HTERT RPE-1 (cell line): ENCODE data around the gene DMBX1.

Experiments used
- in situ Hi-C: fragments of 300-500 bp; cut with MboI; formaldehyde crosslinking; loops from 4 replicates; pipeline ENCODE4 v1.14.3; 2020; ENCODE audit warnings: low sequenced_read_pairs

Gene DMBX1

GRCh38 chr1:46458846-46459245 lies 30.8 kb upstream of the DMBX1 start:
- in situ Hi-C loops = no loop called here

- in situ Hi-C loops = no loop called here
These were observed 30.3 kb upstream of the DMBX1 start for GRCh38 chr1:46459315-46459714.

GRCh38 chr1:46461017-46461808 lies 28.4 kb upstream of the DMBX1 start:
- in situ Hi-C loops = no loop called here

GRCh38 chr1:46461809-46462448 lies 27.7 kb upstream of the DMBX1 start:
- in situ Hi-C loops = no loop called here

- in situ Hi-C loops = no loop called here
These were observed 25.6 kb upstream of the DMBX1 start for GRCh38 chr1:46464013-46464548.

- in situ Hi-C loops = no loop called here
These were observed 24.7 kb upstream of the DMBX1 start for GRCh38 chr1:46464915-46465314.

GRCh38 chr1:46465981-46466476 lies 23.6 kb upstream of the DMBX1 start:
- in situ Hi-C loops = no loop called here

- in situ Hi-C loops = no loop called here
These were observed 23.0 kb upstream of the DMBX1 start for GRCh38 chr1:46466477-46467182.

- in situ Hi-C loops = no loop called here
These were observed 22.5 kb upstream of the DMBX1 start for GRCh38 chr1:46467183-46467504.

- in situ Hi-C loops = no loop called here
These were observed 19.8 kb upstream of the DMBX1 start for GRCh38 chr1:46469881-46470280.

- in situ Hi-C loops = no loop called here
These were observed 17.7 kb upstream of the DMBX1 start for GRCh38 chr1:46471848-46472492.

GRCh38 chr1:46472498-46473181 lies 17.0 kb upstream of the DMBX1 start:
- in situ Hi-C loops = no loop called here

GRCh38 chr1:46473991-46474390 lies 15.6 kb upstream of the DMBX1 start:
- in situ Hi-C loops = no loop called here

GRCh38 chr1:46474570-46474969 lies 15.1 kb upstream of the DMBX1 start:
- in situ Hi-C loops = no loop called here

GRCh38 chr1:46476673-46477072 lies 13.0 kb upstream of the DMBX1 start:
- in situ Hi-C loops = no loop called here

- in situ Hi-C loops = no loop called here
These were observed 12.3 kb upstream of the DMBX1 start for GRCh38 chr1:46477153-46477929.

GRCh38 chr1:46478721-46479485 lies 10.7 kb upstream of the DMBX1 start:
- in situ Hi-C loops = no loop called here

- in situ Hi-C loops = no loop called here
These were observed 9.8 kb upstream of the DMBX1 start for GRCh38 chr1:46479744-46480350.
